ENCODE data around the gene CASP2.

Gene CASP2

DNA sequence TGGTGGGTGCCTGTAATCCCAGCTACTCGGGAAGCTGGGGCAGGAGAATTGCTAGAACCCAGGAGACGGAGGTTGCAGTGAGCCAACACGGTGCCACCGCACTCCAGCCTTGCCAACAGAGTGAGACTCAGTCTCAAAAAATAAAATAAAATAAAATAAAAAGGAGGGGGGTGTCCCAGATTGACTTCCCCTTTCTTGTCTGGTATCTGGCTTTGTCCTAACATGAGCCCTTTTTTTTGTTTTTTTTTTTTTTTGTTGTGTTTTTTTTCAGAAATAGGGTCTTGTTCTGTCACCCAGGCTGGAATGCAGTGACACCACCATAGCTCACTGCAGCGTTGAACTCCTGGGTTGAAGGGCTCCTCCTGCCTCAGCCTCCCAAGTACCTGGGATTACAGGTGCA is 4.7 kb downstream of the CASP2 start:
- Histone ChIP-seq H3K27ac (ENCODE audit: low read depth, low read length, poor library complexity, severe bottlenecking) (no peak overlapping the region), H3K27me3 (ENCODE audit: insufficient read depth, low read length) (no peaks in the 10 kb centered on the region), H3K36me3 (ENCODE audit: insufficient read depth, low read length) (peaks cover 81% of the 10 kb centered on the region), H2AFZ (ENCODE audit: low read length) (no peak overlapping the region), H3K9me3 (ENCODE audit: low read length) (no peaks in the 10 kb centered on the region), H3K4me2 (ENCODE audit: low read length) (no peak overlapping the region), H3F3A (ENCODE audit: insufficient read depth, low read length) (no peaks in the 10 kb centered on the region; the same call in 1 of the 2 replicates), H3K9ac (ENCODE audit: low read length) (no peak overlapping the region), H3K9me2 (ENCODE audit: low read depth, low read length) (no peaks in the 10 kb centered on the region), H3K79me2 (ENCODE audit: insufficient read depth, low read length) (peaks cover 21% of the 10 kb centered on the region), H4K20me1 (ENCODE audit: insufficient read depth, low read length) (no peaks in the 10 kb centered on the region), H3K4me3 (ENCODE audit: low read depth, low read length, poor library complexity, severe bottlenecking) (no peak overlapping the region), H3K4me1 (ENCODE audit: insufficient read depth, low read length, severe bottlenecking) (peaks cover 22% of the 10 kb centered on the region)
- TF ChIP-seq, protein P1, sequence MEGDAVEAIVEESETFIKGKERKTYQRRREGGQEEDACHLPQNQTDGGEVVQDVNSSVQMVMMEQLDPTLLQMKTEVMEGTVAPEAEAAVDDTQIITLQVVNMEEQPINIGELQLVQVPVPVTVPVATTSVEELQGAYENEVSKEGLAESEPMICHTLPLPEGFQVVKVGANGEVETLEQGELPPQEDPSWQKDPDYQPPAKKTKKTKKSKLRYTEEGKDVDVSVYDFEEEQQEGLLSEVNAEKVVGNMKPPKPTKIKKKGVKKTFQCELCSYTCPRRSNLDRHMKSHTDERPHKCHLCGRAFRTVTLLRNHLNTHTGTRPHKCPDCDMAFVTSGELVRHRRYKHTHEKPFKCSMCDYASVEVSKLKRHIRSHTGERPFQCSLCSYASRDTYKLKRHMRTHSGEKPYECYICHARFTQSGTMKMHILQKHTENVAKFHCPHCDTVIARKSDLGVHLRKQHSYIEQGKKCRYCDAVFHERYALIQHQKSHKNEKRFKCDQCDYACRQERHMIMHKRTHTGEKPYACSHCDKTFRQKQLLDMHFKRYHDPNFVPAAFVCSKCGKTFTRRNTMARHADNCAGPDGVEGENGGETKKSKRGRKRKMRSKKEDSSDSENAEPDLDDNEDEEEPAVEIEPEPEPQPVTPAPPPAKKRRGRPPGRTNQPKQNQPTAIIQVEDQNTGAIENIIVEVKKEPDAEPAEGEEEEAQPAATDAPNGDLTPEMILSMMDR (IDR thresholded peaks at IDR 0.05; ENCODE audit: low read length), result no peak
- TF ChIP-seq EZH2 (IDR thresholded peaks at IDR 0.05; ENCODE audit: borderline replicate concordance, low read length), result no peak

DNA sequence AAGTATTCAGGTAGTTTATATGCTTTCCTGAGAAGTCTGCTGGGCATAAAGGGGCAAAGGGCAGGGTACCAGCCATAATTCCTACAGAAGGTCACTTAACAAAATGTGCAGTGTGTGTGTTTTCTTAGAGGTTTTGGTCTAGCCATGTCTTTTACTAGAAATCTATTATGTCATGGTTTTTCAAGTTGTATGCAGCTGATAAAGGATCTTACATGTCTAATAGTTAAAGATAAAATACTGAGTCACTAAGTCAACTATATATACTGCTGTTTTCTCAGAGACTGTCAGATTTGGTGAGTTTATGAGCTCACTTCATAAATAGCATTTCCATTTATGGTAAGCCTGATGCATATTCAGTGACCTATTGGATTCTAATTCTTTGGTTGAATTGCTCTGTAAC is 7.7 kb downstream of the CASP2 start:
- no peaks in the 10 kb centered on the region for H3K27me3 ChIP-seq (ENCODE audit: insufficient read depth, low read length)
- peaks cover 100% of the 10 kb centered on the region for H3K36me3 ChIP-seq (ENCODE audit: insufficient read depth, low read length)
- H3K4me3 ChIP-seq (ENCODE audit: low read depth, low read length, poor library complexity, severe bottlenecking), result no peak overlapping the region
- H4K20me1 ChIP-seq (ENCODE audit: insufficient read depth, low read length), result 0 out of 2 replicates have a peak, but pooled peaks cover 2% of the 10 kb centered on the region
- H2AFZ ChIP-seq (ENCODE audit: low read length), result no peak overlapping the region
- no peaks in the 10 kb centered on the region; the same call in 1 of the 2 replicates for H3F3A ChIP-seq (ENCODE audit: insufficient read depth, low read length)
- no peak for TF ChIP-seq EZH2 (IDR thresholded peaks at IDR 0.05; ENCODE audit: borderline replicate concordance, low read length)
- TF ChIP-seq, protein P1 (IDR thresholded peaks at IDR 0.05; ENCODE audit: low read length), result no peak
- no peaks in the 10 kb centered on the region for H3K9me2 ChIP-seq (ENCODE audit: low read depth, low read length)
- peaks cover 4% of the 10 kb centered on the region; the same call in 1 of the 2 replicates for H3K79me2 ChIP-seq (ENCODE audit: insufficient read depth, low read length)
- no peak overlapping the region for H3K4me2 ChIP-seq (ENCODE audit: low read length)
- H3K4me1 ChIP-seq (ENCODE audit: insufficient read depth, low read length, severe bottlenecking), result peaks cover 3% of the 10 kb centered on the region
- no peak overlapping the region for H3K27ac ChIP-seq (ENCODE audit: low read depth, low read length, poor library complexity, severe bottlenecking)
- no peaks in the 10 kb centered on the region for H3K9me3 ChIP-seq (ENCODE audit: low read length)
- H3K9ac ChIP-seq (ENCODE audit: low read length), result no peak overlapping the region

GRCh38 chr7:143296686-143297085 is 8.5 kb downstream of the CASP2 start:
- no peak overlapping the region for H2AFZ ChIP-seq (ENCODE audit: low read length)
- no peak overlapping the region for H3K9ac ChIP-seq (ENCODE audit: low read length)
- no peaks in the 10 kb centered on the region; the same call in 1 of the 2 replicates for H3F3A ChIP-seq (ENCODE audit: insufficient read depth, low read length)

More at GRCh38 chr7:143296686-143297085, 8.5 kb downstream of the CASP2 start:
- Histone ChIP-seq H3K4me2 (ENCODE audit: low read length) (no peak overlapping the region), H3K79me2 (ENCODE audit: insufficient read depth, low read length) (no peaks in the 10 kb centered on the region), H3K4me1 (ENCODE audit: insufficient read depth, low read length, severe bottlenecking) (no peaks in the 10 kb centered on the region), H3K9me3 (ENCODE audit: low read length) (no peaks in the 10 kb centered on the region), H3K9me2 (ENCODE audit: low read depth, low read length) (no peaks in the 10 kb centered on the region), H3K27ac (ENCODE audit: low read depth, low read length, poor library complexity, severe bottlenecking) (no peak overlapping the region), H4K20me1 (ENCODE audit: insufficient read depth, low read length) (0 out of 2 replicates have a peak, but pooled peaks cover 2% of the 10 kb centered on the region), H3K27me3 (ENCODE audit: insufficient read depth, low read length) (no peaks in the 10 kb centered on the region), H3K36me3 (ENCODE audit: insufficient read depth, low read length) (peaks cover 100% of the 10 kb centered on the region), H3K4me3 (ENCODE audit: low read depth, low read length, poor library complexity, severe bottlenecking) (no peak overlapping the region)
- no peak for TF ChIP-seq EZH2 (IDR thresholded peaks at IDR 0.05; ENCODE audit: borderline replicate concordance, low read length)
- TF ChIP-seq, protein P1 (IDR thresholded peaks at IDR 0.05; ENCODE audit: low read length), result no peak
